Right atrium auricular region (tissue), 2 donors: Measurements from ENCODE around the gene DDI2. TPM values are rescaled to one million over a fixed set of nuclear protein-coding genes. Genes with fewer than 3 reads are reported as not detected.
"Not testable (repeated sequence)": the region's sequence is repeated elsewhere in the genome, so short reads cannot be mapped to it uniquely, and the experiment has no call there.

Experiments
- DNase-seq: peaks from one replicate; pipeline ENCODE4 v3.0.0-alpha.2; 2019; ENCODE audit warnings: low spot score
- H3K27ac ChIP-seq, 2 donors: fragments of 200-600 bp; sonication (generic); 1 replicate in 1 of 2; 2 replicates in 1 of 2; pipeline ENCODE4 v1.5.1; 2016 to 2019
- H3K27me3 ChIP-seq, 2 donors: fragments of 200-600 bp; sonication (generic); one replicate each; pipeline versions ENCODE4 v1.5.1 to v1.6.0; 2017 to 2019
- H3K36me3 ChIP-seq: fragments of 200-600 bp; sonication (generic); one replicate; pipeline ENCODE4 v1.5.1; 2016
- H3K4me1 ChIP-seq, 2 donors: fragments of 200-600 bp; sonication (generic); one replicate each; pipeline versions ENCODE4 v1.5.1 to v1.6.0; 2017 to 2019
- H3K4me3 ChIP-seq, 2 donors: fragments of 200-600 bp; sonication (generic); 1 replicate in 1 of 2; 2 replicates in 1 of 2; pipeline ENCODE4 v1.5.1; 2017 to 2019; ENCODE audit warnings: mild to moderate bottlenecking in 1 of 2, moderate library complexity in 1 of 2
- H3K9me3 ChIP-seq, 2 donors: fragments of 200-600 bp; sonication (generic); one replicate each; pipeline ENCODE4 v1.5.1; 2019
- CTCF ChIP-seq, 2 donors: fragments of 200-600 bp; sonication (generic); IDR thresholded peaks; one replicate each; pipeline ENCODE4 v1.5.1; 2019; ENCODE audit warnings: antibody characterized with exemption in 2 of 2
- total RNA-seq, 2 donors: library from RNA; depleted of rRNA; stranded (reverse); fragments of >200 nt; gene quantifications; one replicate each; pipeline ENCODE4 v1.1.0, GENCODE V29; 2016

Gene DDI2
- total RNA-seq, 2 donors from 2014 or later: 16.5 to 24.7 TPM

GRCh38 chr1:15637826-15638225 is 20.6 kb downstream of the DDI2 start:
- Histone ChIP-seq H3K27me3 (no peaks in the 10 kb centered on the region), H3K9me3 (no peaks in the 10 kb centered on the region), H3K36me3 (peaks cover 72% of the 10 kb centered on the region), H3K4me1 (no peaks in the 10 kb centered on the region), H3K27ac (no peak overlapping the region), H3K4me3 (no peak overlapping the region)
- no peak for TF ChIP-seq CTCF (IDR thresholded peaks at IDR 0.05)
- no peak for DNase-seq

- Histone ChIP-seq H3K27ac (no peak overlapping the region), H3K4me3 (no peak overlapping the region), H3K36me3 (peaks cover 71% of the 10 kb centered on the region), H3K27me3 (no peaks in the 10 kb centered on the region), H3K4me1 (no peaks in the 10 kb centered on the region), H3K9me3 (no peaks in the 10 kb centered on the region)
- TF ChIP-seq CTCF (IDR thresholded peaks at IDR 0.05): no peak
- no peak for DNase-seq
Observed at GRCh38 chr1:15639262-15639661, 22.0 kb downstream of the DDI2 start.

- no peak overlapping the region for H3K27ac ChIP-seq
- no peaks in the 10 kb centered on the region for H3K4me1 ChIP-seq
- H3K27me3 ChIP-seq: no peaks in the 10 kb centered on the region
- DNase-seq: no peak
- no peak overlapping the region for H3K4me3 ChIP-seq
- H3K36me3 ChIP-seq: peaks cover 67% of the 10 kb centered on the region
- no peak for TF ChIP-seq CTCF (IDR thresholded peaks at IDR 0.05)
- H3K9me3 ChIP-seq: no peaks in the 10 kb centered on the region
Observed at GRCh38 chr1:15639931-15640330, 22.7 kb downstream of the DDI2 start.

DNA sequence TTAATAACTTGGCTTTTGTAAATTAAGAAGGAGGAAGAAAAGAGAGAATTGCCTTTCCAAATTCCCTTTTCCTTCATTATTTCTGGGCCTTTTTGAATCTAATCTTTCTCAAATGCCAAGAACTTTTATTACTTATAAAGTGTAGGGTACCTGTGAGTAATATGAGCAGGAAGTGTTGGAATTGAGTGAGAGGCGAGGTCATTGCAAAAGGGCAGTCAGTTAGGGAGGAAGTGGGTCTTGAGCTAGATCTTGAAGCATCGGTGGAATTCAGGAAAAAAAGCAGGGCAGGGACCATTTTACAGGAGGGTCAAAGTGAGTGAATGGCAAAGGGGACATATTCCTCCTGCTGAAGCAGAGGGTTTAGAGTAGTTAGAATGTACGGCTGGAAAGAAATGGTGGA is 23.4 kb downstream of the DDI2 start:
- Histone ChIP-seq H3K27ac (no peak overlapping the region), H3K9me3 (no peaks in the 10 kb centered on the region), H3K36me3 (peaks cover 66% of the 10 kb centered on the region), H3K4me3 (no peak overlapping the region), H3K27me3 (no peaks in the 10 kb centered on the region), H3K4me1 (no peaks in the 10 kb centered on the region)
- DNase-seq: no peak
- no peak for TF ChIP-seq CTCF (IDR thresholded peaks at IDR 0.05)

DNA sequence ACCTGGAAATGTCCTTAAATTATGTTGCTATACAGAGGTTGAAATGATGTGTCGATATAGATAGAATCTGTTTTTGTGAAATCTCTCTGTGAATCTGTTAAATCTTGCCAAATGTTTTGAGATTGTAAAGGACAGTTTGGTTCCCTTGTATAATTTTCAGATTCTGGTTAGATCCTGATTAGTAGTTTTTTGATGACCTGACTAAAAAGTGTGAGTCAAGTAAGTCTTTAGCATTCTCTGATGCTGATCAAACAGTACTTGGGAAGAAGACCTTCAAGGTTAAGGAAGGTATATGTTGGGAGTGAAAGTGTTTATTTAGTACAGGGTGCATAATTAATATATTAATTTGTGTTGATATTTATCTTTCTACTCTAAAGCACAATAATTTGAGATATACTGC is 32.7 kb downstream of the DDI2 start:
- Histone ChIP-seq H3K4me3 (no peak overlapping the region), H3K27me3 (no peaks in the 10 kb centered on the region), H3K27ac (no peak overlapping the region), H3K36me3 (peaks cover 64% of the 10 kb centered on the region), H3K4me1 (no peaks in the 10 kb centered on the region), H3K9me3 (no peaks in the 10 kb centered on the region)
- no peak for DNase-seq
- no peak for TF ChIP-seq CTCF (IDR thresholded peaks at IDR 0.05)

DNA sequence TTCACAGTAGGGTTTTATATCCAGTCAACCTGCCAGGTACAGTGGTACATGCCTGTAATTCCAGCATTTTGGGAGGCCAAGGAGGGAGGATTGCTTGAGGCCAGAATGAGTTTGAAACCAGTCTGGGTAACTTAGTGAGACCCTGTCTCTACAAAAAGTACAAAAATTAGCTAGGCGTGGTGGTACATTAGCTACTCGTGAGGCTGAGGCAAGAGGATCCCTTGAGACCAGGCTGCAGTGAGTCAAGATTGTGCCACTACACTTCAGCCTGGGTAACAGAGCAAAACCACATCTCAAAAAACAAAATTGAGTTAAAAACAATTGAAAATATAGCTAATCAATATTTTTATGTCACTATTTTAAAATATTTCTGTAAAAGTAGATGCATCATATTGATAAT is 33.2 kb downstream of the DDI2 start:
- H3K36me3 ChIP-seq: peaks cover 63% of the 10 kb centered on the region
- no peak overlapping the region for H3K4me3 ChIP-seq
- TF ChIP-seq CTCF (IDR thresholded peaks at IDR 0.05): no peak
- H3K9me3 ChIP-seq: no peaks in the 10 kb centered on the region
- DNase-seq: no peak
- no peak overlapping the region for H3K27ac ChIP-seq
- H3K27me3 ChIP-seq: no peaks in the 10 kb centered on the region
- no peaks in the 10 kb centered on the region for H3K4me1 ChIP-seq

DNA sequence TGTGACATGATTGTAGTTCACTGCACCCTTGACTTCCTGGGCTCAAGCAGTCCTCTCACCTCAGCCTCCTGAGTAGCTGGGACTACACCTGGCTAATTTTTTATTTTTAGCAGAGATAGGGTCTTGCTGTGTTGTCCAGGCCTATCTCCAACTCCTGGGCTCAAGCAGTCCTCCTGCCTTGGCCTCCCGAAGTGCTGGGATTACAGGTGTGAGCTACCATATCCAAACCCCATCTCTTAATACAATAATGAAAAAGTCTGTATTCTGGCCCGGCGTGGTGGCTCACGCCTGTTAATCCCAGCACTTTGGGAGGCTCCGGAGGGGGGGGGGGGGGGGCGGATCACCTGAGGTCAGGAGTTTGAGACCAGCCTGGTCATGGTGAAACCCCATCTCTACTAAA is 34.9 kb downstream of the DDI2 start:
- peaks cover 67% of the 10 kb centered on the region for H3K36me3 ChIP-seq
- H3K9me3 ChIP-seq, H3K27ac ChIP-seq, H3K27me3 ChIP-seq, H3K4me3 ChIP-seq, DNase-seq: not testable (repeated sequence)
- H3K4me1 ChIP-seq: peaks cover 0 to 10% of the 10 kb centered on the region in 2 donors
